GM21825 (cell line): ENCODE results near the gene PDE4DIP.
"Not testable (repeated sequence)": the region's sequence is repeated elsewhere in the genome, so short reads cannot be mapped to it uniquely, and the experiment has no call there.

Experiments used
- ATAC-seq: cut with Tn5 transposase; IDR thresholded peaks from one replicate; pipeline ENCODE4 v1.9.1; 2021; ENCODE audit warnings: mild to moderate bottlenecking, moderate library complexity; ENCODE audit not compliant: unreplicated experiment

PDE4DIP gene

DNA sequence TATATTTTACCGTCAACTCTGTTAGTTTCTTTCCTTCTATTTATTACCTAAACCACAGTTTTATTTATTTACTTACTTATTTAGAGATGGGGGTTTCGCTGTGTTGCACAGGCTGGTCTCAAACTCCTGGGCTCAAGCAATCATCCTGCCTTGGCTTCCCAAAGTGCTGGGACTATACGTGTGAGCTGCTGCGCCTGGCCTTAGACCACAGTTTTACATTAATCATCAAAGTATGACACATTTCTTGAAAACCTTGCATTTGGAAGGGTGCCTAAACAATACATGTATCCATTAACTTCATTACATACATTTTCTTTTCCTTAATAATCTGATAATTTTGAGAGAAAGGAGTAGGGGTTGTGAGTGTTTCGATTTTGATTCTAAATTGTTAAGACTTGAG lies 124.9 kb downstream of the PDE4DIP start:
- not testable (repeated sequence) for ATAC-seq

GRCh38 chr1:148975453-148975852 lies 131.2 kb downstream of the PDE4DIP start:
- not testable (repeated sequence) for ATAC-seq

- not testable (repeated sequence) for ATAC-seq
Measured at GRCh38 chr1:148975866-148976537, 131.8 kb downstream of the PDE4DIP start.

DNA sequence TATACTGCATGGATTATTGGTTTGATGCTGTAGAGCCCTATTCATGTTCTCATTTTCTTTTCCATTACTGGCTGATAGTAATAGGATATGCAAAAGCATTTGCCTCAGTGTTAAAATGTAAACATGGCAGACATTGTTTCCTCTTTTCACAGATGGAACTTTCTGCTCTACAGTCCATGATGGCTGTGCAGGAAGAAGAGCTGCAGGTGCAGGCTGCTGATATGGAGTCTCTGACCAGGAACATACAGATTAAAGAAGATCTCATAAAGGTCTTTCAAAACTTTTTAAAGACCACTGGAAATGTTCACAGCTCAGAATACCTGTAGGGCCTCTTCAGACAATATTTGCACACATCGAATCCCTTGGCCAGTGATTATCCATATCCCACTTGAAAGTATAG lies 133.6 kb downstream of the PDE4DIP start:
- ATAC-seq: not testable (repeated sequence)

- ATAC-seq: not testable (repeated sequence)
Measured at GRCh38 chr1:148989378-148989777, 145.2 kb downstream of the PDE4DIP start.

DNA sequence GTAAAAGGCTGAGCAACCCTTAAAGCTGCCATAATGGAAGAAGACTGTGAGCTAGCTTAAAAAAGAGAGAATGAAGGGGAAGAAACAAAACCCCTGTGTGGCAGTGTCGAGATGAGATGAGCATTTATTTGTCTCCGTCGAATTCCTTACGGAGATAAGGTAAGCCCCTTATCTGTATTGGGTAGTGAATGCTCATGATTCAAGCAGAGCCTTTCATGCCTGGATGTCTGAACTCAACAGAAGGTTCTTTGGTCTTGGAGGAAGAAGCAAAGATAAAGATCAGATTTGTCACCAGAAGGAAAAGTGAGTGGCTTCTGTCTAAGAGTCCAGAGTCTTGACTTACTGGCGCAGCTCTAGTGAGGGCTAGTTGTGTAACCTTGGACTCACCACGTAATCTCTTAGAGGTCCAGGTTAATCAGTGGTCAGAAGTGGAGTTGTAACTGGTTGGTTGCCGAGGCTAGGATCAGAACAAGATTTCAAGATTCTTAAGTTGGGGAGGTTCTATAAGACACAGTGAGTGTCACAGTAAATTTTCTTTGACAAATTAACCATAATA lies 146.1 kb downstream of the PDE4DIP start:
- ATAC-seq: not testable (repeated sequence)

GRCh38 chr1:148991818-148992217 lies 147.6 kb downstream of the PDE4DIP start:
- ATAC-seq: not testable (repeated sequence)

DNA sequence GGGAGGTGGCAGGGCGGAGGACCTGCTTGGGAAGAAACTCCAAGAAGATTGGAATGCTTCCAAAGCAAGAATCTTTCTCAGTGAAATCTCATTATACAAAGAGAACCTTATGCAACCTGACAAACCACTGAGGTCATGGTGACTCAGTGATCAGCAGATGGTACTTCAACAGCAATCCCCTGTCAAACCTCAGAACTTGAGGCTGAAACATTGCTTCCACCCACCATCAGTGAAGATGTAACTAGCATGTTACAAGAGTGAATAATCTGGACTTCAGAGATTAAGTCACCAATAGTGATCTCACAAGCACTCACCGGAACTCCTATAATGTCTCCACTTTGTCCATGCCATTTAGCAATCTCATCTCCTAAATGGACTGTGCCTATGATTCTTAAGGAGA lies 148.1 kb downstream of the PDE4DIP start:
- ATAC-seq: not testable (repeated sequence)

DNA sequence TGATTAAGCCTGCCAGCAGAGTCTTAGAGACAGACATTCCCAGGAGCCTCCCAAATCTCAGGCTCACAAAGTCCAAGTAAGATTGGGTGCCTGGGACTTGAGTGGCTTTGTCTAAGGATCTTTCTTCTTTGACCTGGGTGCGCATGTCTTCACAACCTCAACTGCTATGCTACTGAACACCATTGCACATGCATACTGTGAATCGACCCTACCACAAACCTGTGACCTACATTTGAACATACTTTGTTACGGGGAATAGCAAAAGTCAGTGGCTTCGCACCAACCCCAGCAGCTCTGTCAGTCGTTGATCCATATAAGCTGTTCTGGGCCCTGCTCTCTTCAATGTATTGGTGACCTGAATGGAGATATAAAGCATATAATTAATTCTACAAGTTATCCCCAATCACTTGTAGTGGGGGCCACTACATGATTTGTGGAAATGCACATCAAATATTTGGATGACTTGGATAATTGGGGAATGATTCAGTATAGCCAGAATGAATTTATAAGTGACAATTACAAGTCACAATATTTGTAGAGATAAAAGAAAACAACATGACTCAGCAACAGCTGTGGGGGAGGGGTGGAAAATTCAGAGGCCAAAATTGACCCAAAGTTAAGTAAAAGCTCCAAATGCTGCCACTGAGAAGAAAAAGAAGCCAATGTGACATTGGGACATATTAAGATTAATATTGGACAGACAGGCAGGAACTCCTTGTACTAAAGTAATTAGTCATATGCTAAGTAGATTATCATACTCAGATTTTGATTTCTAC lies 152.4 kb downstream of the PDE4DIP start:
- ATAC-seq: not testable (repeated sequence)

- ATAC-seq: not testable (repeated sequence)
Measured at GRCh38 chr1:148997405-148997804, 153.2 kb downstream of the PDE4DIP start.

GRCh38 chr1:149002664-149003063 lies 158.4 kb downstream of the PDE4DIP start:
- not testable (repeated sequence) for ATAC-seq

DNA sequence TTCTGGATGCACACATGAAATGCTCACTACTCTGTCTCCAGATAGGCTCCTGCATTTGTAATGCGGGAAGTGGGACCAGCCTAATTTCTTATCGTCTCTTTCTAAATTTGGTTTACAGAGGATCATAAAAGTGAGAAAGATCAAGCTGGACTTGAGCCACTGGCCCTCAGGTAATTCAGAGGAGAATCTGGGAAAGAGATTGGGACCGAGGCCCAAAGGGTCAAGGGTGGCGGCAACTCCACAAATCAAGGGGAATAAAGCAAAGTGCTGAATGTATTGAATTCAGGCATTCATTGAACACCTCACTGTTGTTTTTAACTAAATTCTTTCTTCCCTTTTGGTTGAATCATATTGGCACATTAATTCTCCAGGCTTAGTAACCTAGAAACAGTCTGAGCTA lies 164.1 kb downstream of the PDE4DIP start:
- not testable (repeated sequence) for ATAC-seq

GRCh38 chr1:149008769-149009168 lies 164.5 kb downstream of the PDE4DIP start:
- ATAC-seq: not testable (repeated sequence)

- ATAC-seq: not testable (repeated sequence)
Measured at GRCh38 chr1:149009761-149010160, 165.5 kb downstream of the PDE4DIP start.

DNA sequence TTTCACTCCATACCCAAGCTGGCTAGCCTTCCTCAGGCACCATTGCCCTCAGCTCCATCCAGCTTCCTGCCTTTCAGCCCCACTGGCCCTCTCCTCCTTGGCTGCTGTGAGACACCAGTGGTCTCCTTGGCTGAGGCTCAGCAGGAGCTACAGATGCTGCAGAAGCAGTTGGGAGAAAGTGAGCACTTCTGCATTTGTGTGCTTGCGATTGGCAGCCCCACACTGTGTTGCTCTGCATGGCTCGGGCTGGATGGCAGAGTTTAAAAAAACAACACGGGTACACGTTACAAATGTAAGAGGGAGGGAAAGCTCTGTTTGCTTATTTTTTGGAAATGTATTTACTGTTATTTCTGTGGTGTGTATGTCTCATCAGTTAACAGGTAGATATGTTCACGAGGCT lies 168.4 kb downstream of the PDE4DIP start:
- ATAC-seq: not testable (repeated sequence)

GRCh38 chr1:149013513-149013912 lies 169.3 kb downstream of the PDE4DIP start:
- ATAC-seq: not testable (repeated sequence)

GRCh38 chr1:149015522-149015921 lies 171.3 kb downstream of the PDE4DIP start:
- ATAC-seq: not testable (repeated sequence)

- not testable (repeated sequence) for ATAC-seq
Measured at GRCh38 chr1:149016626-149017025, 172.4 kb downstream of the PDE4DIP start.

- ATAC-seq: not testable (repeated sequence)
Measured at GRCh38 chr1:149018577-149018976, 174.3 kb downstream of the PDE4DIP start.

GRCh38 chr1:149024327-149024726 lies 180.1 kb downstream of the PDE4DIP start:
- not testable (repeated sequence) for ATAC-seq

DNA sequence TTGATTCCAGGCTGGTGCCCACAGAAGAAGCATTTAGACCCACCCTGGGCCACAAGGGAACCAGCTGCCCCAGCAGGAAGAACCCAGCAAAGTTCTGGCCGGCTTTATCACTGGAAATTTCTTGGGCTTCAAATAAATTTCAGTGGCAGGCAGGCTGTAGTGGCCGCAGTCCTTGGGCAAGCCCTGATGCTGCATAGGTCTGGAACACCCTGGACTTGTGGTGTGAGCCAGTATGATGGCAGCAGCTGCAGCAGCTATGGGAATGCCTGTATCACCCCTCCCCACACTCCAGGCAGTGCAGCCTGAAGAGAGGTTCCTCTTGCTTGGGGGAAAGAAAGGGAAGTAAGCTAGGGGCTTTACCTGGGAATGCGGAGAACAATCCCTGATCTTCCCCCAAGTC lies 189.7 kb downstream of the PDE4DIP start:
- ATAC-seq: not testable (repeated sequence)

DNA sequence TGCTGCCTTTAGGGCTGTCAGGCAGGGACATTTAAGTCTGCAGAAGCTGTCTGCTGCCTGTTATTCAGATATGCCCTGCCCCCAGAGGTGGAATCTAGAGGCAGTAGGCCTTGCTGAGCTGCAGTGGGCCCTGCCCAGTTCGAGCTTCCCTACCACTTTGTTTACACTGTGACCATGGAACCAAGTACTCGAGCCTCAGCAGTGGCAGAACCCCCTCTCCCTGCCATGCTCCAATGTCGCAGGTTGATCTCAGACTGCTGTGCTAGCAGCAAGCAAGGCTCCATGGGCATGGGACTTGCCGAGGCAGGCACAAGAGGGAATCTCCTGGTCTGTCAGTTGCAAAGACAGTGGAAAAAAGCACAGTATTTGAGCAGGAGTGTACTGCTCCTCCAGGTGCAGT lies 198.8 kb downstream of the PDE4DIP start:
- not testable (repeated sequence) for ATAC-seq
